HG02623 (cell line): ENCODE measurements around the gene JOSD2.

Experiments
- ATAC-seq: cut with Tn5 transposase; IDR thresholded peaks from one replicate; pipeline ENCODE4 v1.9.1; 2021; ENCODE audit warnings: moderate library complexity; ENCODE audit not compliant: unreplicated experiment

Gene JOSD2

DNA sequence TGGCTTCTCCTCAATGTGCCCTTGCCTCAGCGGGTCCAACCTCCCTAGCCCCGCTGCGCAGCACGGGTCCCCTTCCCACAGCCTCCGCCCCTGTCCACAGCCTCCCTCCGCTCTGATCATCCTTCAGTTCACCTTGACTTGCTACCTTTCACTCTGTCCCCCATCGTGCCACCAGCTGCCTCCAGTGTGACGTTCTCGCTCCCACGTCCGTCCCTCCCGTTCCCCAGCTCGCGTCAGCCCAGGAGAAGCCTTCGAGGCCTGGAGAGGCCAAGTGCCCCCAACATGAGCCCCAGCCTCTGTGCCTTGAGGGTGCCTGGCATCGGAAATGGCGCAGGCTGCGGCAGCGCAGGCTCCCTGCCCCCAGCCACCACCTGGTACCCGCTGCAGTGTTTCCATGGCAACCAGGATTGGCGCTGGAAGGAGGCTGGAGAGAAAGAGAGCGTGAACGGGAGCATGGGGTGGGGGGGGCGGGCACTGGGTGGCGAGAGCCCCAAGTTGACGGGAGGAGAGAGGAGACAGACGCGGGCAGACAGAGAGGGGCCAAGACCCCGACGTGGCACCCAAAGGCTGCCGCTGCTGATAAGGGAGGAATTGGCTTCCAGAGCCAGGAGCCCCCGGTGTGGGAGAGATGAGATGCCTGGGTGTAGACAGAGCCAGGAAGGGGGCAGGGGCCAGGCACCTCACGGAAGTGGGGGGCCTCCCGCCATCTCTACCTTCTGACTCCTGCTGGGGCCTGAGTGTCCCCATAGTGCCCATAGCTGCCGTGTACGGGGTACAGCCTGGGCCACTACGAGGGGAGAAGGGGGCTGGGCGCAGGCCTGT lies 3.6 kb upstream of the JOSD2 start:
- no peak for ATAC-seq

DNA sequence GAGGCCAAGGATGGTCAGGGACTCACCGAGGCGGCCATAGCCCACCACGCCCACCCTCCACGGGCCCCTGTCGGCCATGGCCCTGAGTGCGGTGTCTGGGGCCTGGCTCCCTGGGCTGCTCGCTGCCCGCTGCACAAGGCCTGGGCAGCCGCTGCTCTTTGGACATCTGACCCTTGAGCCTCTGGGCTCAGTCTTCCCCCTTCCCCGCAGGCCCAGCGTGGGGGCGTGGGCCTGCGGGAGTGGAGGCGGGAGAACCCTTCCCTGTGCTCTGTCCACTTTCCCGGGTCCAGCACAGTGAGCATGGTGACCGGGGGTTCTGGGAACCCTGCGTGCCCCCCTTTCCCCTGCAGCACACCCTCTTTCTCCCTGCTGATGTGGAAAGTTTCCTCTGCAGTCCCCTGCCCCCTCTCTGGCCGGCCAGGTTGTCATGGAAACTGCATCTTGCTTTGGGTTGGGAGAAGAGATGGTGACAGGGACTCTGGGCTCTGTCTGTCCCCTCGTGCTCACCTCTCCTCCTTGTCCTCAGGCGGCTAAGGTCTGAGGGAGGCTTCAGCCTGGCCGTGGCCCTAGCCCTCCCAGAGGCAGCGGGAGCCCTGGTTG lies 2.9 kb upstream of the JOSD2 start, which contains the start of gene ASPDH:
TSS of gene ASPDH (minus strand) at position 168 of the 600 bp plus-strand sequence. CDS start at position 78, 90 bp downstream.
- ATAC-seq, result no peak

- ATAC-seq, result no peak
Measured at GRCh38 chr19:50512999-50513745, 2.2 kb upstream of the JOSD2 start.

DNA sequence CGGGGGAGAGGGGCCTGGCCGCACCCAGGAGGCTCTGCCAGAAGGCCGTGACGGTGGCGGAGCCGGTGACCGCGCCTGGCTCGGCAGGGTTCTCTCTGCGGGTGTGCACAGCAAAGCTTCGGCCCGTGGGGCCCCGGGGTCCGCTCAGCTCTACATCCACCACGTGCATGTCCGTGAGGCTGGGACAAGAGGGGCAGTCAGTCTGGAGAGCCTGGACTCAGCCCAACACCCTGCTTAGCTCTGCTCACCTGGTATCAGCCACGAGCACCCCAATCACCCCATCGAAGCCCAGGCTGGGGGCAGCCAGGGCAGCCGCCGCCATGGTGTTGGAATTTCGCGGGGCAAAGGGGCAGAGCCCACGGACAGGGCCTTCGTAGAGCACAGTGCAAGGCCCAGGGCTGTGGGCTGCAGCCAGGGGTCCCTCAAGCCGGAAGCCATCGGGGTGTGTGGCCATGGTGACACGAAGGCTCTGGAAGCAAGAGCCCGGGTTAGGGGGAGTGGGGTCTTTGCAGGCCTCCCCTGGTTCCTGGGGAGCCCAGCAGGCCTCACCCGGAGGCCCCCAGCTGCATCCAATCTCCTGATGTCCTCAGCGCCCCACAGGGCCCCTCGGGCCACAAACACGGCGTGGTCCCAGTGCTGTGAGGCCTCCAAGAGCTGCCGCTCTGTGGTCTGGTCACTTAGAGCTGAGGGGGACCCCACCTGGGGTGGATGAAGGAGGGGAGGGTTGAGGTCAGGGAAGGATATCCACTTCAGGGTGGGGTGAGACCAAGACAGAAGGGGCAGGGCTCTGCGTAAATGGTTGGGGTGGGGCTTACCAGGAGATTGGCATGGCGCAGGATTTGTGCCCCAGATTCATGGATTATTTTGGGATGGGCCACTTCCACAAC lies 1.4 kb upstream of the JOSD2 start:
- ATAC-seq, result no peak

GRCh38 chr19:50510700-50511068 lies 307 bp downstream of the JOSD2 start:
- ATAC-seq, result no peak

DNA sequence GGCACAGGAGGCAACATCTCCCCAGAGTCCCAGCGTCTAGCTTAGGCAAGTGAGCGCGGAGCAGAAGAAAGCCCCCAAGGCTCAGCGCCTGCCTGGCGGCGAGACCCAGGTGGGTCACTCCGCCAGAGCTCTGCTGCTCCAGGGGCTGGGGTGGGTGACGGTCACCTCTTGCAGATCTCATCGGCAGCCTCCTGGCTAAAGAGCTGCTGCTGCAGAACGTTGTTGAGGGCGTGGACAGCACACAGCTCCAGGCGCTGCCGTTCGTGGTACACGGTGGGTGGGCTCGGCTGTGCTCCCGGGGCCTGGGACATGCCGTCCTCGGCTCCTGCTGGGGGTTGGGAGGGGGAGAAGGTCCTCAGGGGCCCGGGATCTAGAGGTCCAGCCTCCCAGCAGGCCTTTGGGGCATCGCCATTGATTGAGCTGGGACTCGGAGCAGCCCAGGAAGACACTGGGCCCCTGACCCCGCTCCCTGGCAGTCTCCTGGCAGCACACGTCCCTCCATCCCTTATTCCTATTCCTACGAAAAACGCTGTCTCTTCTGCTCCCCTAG lies 795 bp downstream of the JOSD2 start:
- no peak for ATAC-seq

- ATAC-seq, result no peak
Measured at GRCh38 chr19:50509366-50509765, 1.6 kb downstream of the JOSD2 start.

DNA sequence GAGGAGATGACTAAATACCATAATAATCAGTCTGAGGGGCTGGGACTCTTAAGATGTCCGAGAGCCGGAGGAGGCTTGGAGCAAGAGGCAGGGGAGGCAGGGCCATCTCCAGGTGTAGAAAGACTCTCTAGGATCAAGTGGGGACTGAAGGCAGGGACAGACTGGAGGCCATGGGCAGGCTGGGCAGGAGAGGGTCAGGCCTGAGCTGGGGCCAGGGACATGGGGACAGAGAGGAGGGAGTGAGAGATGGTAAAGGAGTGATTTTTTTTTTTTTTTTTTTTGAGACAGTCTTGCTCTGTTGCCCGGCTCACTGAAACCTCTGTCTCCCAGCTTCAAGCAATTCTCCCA lies 2.2 kb downstream of the JOSD2 start:
- ATAC-seq, result no peak

- ATAC-seq, result no peak
Measured at GRCh38 chr19:50507376-50507775, 3.6 kb downstream of the JOSD2 start.

GRCh38 chr19:50506700-50507099 lies 4.3 kb downstream of the JOSD2 start:
- no peak for ATAC-seq

- no peak for ATAC-seq
Measured at GRCh38 chr19:50505856-50506611, 5.0 kb downstream of the JOSD2 start.

GRCh38 chr19:50501568-50502475 lies 9.2 kb downstream of the JOSD2 start:
- no peak for ATAC-seq

DNA sequence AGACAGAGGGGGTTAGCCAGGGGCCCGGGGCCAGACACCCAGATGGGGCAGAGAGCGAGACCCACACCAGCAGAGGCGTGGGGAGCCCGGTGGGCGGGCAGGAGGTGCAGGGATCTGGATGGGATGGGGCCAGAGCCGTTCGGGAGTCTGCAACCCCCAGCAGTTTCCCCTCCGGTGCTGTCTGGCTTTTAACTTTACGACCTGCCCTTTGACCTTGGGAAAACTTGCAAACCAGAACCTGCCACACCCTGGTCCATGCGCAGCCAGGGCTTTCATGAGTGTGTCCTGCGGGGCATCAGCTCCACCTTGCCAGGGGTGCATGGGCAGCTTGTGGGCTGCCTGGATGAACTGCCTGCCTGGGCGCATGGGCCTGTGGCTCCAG lies 9.8 kb downstream of the JOSD2 start:
- ATAC-seq, result no peak

- ATAC-seq, result no peak
Measured at GRCh38 chr19:50500753-50501151, 10.2 kb downstream of the JOSD2 start.

GRCh38 chr19:50500060-50500752 lies 10.8 kb downstream of the JOSD2 start:
- no peak for ATAC-seq

DNA sequence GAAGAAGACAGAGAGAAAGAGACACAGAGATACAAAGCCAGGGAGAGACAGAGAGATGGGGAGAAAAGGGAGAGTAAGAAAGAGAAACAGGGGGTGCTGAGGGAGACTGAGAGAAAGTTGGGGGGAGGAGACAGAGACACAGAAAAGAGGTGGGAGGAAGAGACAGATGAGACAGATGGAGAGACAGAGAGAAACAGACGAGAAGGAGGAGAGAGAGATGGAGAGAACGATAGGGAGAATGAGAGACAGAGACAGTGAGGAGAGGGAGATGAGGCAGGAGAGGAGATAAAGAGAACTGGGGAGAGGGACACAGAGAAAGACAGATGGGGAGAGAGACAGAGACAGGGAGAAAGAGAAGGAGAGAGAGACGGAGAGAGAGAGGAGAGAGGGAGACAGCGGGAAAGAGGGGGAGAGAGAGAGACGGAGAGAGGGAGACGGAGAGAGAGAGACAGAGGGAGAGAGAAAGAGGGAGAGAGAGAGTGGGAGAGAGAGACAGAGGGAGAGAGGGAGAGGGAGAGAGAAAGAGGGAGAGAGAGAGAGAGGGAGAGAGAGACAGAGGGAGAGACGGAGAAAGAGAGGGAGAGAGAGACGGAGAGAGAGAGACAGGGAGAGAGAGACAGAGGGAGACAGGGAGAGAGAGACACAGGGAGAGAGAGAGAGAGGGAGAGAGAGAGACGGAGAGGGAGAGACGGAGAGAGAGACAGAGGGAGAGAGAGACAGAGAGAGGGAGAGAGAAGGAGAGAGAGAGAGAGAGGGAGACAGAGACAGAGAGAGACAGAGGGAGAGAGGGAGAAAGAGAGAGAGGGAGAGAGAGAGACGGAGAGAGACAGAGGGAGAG lies 12.6 kb downstream of the JOSD2 start:
- no peak for ATAC-seq

- ATAC-seq, result no peak
Measured at GRCh38 chr19:50497022-50497405, 14.0 kb downstream of the JOSD2 start.
